Upper lobe of right lung (tissue), 1 donor: ENCODE measurements around the gene NEDD4L. TPM values are rescaled to one million over a fixed set of nuclear protein-coding genes. Genes with fewer than 3 reads are reported as not detected.
A peak's percentile ranks its signal among the peaks of the same experiment; 100 is the strongest.

Experiments
- ATAC-seq: fragments of 200-7000 bp; cut with Tn5 transposase; one replicate; pipeline ENCODE4 v1.9.1; 2020; ENCODE audit warnings: mild to moderate bottlenecking, moderate library complexity
- DNase-seq: peaks from one replicate; pipeline ENCODE4 v3.0.0-alpha.2; 2020
- H3K27ac ChIP-seq: fragments of 200-600 bp; one replicate; pipeline ENCODE4 v1.8.0; 2022
- H3K27me3 ChIP-seq: fragments of 200-600 bp; one replicate; pipeline ENCODE4 v1.8.0; 2022; ENCODE audit warnings: mild to moderate bottlenecking
- H3K36me3 ChIP-seq: fragments of 200-600 bp; one replicate; pipeline ENCODE4 v1.8.0; 2022
- H3K4me1 ChIP-seq: fragments of 200-600 bp; one replicate; pipeline ENCODE4 v1.8.0; 2022
- H3K4me3 ChIP-seq: fragments of 200-600 bp; one replicate; pipeline ENCODE4 v1.8.0; 2022; ENCODE audit warnings: mild to moderate bottlenecking
- H3K9me3 ChIP-seq: fragments of 200-600 bp; one replicate; pipeline ENCODE4 v1.8.0; 2022
- intact Hi-C: fragments of 100-400 bp; cut with DNase I; formaldehyde crosslinking; loops from one replicate; pipeline ENCODE4 v1.11.0; 2022
- total RNA-seq: library from RNA; stranded (reverse); fragmentation: NEBNext Ultra II Directional; extraction: Animal tissue kit (Norgen Biotek cat#: 25700); gene quantifications from one replicate; pipeline ENCODE4 v1.2.1, GENCODE V29; 2021
- TF ChIP-seq, protein P1 (sequence below): fragments of 200-600 bp; IDR thresholded peaks from one replicate; pipeline ENCODE4 v1.8.0; 2022; ENCODE audit warnings: antibody characterized with exemption
- donor health status: DM: no; HTN: yes; CAD: no; lungs with severe emphysema.

The NEDD4L gene
- total RNA-seq, 1 donor from 2014 or later = 192 TPM

DNA sequence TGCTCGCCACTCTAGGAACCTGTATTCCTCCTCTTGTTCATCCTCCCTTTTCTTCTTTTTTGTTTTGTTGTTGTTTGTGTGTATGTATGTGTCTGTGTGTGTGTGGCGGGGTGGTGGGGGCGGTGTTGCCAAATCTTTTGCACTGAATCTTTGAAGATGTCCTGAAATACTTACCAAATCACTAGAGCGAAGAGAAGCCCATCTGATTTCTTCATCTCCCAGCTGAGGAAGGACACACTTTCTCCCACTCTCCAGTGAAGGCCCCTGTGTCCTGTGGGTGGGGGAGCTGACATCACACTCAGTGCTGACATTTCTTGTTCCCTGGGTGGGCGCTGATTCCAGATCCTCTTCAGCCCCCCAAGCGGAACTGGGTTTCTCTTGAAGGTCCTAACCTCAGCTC, 74.5 kb downstream of the NEDD4L start:
- Histone ChIP-seq H3K9me3 (no peaks in the 10 kb centered on the region), H3K4me3 (no peak overlapping the region), H3K27me3 (no peaks in the 10 kb centered on the region), H3K4me1 (peaks cover 10% of the 10 kb centered on the region), H3K36me3 (no peaks in the 10 kb centered on the region), H3K27ac (peak overlapping the region; percentile 49)
- TF ChIP-seq, protein P1, sequence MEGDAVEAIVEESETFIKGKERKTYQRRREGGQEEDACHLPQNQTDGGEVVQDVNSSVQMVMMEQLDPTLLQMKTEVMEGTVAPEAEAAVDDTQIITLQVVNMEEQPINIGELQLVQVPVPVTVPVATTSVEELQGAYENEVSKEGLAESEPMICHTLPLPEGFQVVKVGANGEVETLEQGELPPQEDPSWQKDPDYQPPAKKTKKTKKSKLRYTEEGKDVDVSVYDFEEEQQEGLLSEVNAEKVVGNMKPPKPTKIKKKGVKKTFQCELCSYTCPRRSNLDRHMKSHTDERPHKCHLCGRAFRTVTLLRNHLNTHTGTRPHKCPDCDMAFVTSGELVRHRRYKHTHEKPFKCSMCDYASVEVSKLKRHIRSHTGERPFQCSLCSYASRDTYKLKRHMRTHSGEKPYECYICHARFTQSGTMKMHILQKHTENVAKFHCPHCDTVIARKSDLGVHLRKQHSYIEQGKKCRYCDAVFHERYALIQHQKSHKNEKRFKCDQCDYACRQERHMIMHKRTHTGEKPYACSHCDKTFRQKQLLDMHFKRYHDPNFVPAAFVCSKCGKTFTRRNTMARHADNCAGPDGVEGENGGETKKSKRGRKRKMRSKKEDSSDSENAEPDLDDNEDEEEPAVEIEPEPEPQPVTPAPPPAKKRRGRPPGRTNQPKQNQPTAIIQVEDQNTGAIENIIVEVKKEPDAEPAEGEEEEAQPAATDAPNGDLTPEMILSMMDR = no peak
- DNase-seq (no peak), ATAC-seq (no peak)
- intact Hi-C loops = no loop called here

GRCh38 chr18:58119819-58120218, 75.8 kb downstream of the NEDD4L start:
- no peak for DNase-seq
- ATAC-seq = no peak
- intact Hi-C loops = loop anchor here (10.0 kb wide), 1 partner anchor 75 kb away; the partner anchor contains the start of gene NEDD4L
- H3K4me3 ChIP-seq = no peak overlapping the region
- no peaks in the 10 kb centered on the region for H3K9me3 ChIP-seq
- no peaks in the 10 kb centered on the region for H3K36me3 ChIP-seq
- no peak overlapping the region for H3K27ac ChIP-seq
- H3K4me1 ChIP-seq = peaks cover 10% of the 10 kb centered on the region
- TF ChIP-seq, protein P1 = no peak
- H3K27me3 ChIP-seq = no peaks in the 10 kb centered on the region

DNA sequence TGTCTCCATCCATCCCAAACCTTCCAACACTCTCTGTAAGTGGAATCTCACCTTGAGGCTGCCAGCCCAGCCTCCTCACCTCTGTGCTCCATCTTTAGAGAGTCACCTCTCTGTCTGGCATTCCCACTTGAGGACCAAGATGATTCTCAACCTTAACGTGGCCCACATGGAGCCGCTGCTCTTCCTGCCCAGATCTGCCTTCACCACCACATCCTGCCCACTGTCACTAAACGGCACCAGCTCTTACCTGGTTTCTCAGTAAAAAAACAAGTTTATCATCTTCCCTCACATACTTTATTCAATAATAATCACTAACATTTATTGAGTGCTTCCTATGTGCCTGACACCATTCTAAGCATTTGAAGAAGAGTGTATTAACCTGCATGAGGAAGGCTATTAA, 80.4 kb downstream of the NEDD4L start:
- intact Hi-C loops = loop anchor here (10.0 kb wide), 1 partner anchor 80 kb away; the partner anchor contains the start of gene NEDD4L
- Histone ChIP-seq H3K9me3 (no peaks in the 10 kb centered on the region), H3K4me3 (no peak overlapping the region), H3K27me3 (no peaks in the 10 kb centered on the region), H3K27ac (no peak overlapping the region), H3K36me3 (no peaks in the 10 kb centered on the region), H3K4me1 (no peaks in the 10 kb centered on the region)
- TF ChIP-seq, protein P1 = no peak
- no peak for ATAC-seq
- no peak for DNase-seq

DNA sequence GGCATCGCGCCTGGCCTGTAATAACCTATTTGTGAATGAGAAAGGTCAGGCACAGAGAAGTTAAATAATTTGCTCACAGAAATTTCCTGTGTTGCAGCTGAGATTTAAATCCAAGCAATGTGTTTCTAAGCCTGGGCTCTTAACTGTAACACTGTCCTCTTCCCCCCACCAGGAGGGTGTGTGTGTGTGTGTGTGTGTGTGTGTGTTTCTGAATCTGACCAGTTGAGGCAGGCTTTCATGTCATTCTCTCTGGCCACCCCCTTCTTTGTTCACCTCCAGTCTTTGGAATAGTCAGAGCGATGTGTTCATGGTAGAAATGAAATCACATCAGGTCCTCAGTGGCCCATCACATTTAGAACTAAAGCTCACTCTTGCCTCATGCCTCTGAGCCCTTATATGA, 81.2 kb downstream of the NEDD4L start:
- Histone ChIP-seq H3K27ac (no peak overlapping the region), H3K4me3 (no peak overlapping the region), H3K9me3 (no peaks in the 10 kb centered on the region), H3K36me3 (no peaks in the 10 kb centered on the region), H3K4me1 (no peaks in the 10 kb centered on the region), H3K27me3 (no peaks in the 10 kb centered on the region)
- DNase-seq (no peak), ATAC-seq (no peak)
- intact Hi-C loops = loop anchor here (10.0 kb wide), 1 partner anchor 80 kb away; the partner anchor contains the start of gene NEDD4L
- TF ChIP-seq, protein P1 = no peak

GRCh38 chr18:58125756-58126155, 81.7 kb downstream of the NEDD4L start:
- DNase-seq = no peak
- no peaks in the 10 kb centered on the region for H3K4me1 ChIP-seq
- H3K4me3 ChIP-seq = no peak overlapping the region
- intact Hi-C loops = loop anchor here (10.0 kb wide), 1 partner anchor 81 kb away; the partner anchor contains the start of gene NEDD4L
- TF ChIP-seq, protein P1 = no peak
- H3K27ac ChIP-seq = no peak overlapping the region
- ATAC-seq = no peak
- H3K9me3 ChIP-seq = no peaks in the 10 kb centered on the region
- H3K36me3 ChIP-seq = no peaks in the 10 kb centered on the region
- H3K27me3 ChIP-seq = no peaks in the 10 kb centered on the region
